SK-N-MC (cell line): Measurements from ENCODE around the gene DGKI.

Experiments used
- EZH2 ChIP-seq: fragments of 200-600 bp; sonication (generic); IDR thresholded peaks from one replicate; pipeline ENCODE4 v1.6.1; 2017; ENCODE audit warnings: antibody characterized with exemption
- FOXP2 ChIP-seq: optimal IDR thresholded peaks from 2 replicates; pipeline ENCODE3; 2011; ENCODE audit warnings: mild to moderate bottlenecking, moderate library complexity; ENCODE audit not compliant: insufficient read depth; ENCODE audit errors: extremely low read length, control extremely low read depth
- POLR2AphosphoS5 ChIP-seq: IDR thresholded peaks from 2 replicates; pipeline ENCODE4 v1.6.1; 2012; ENCODE audit warnings: mild to moderate bottlenecking, low read depth, low read length, borderline replicate concordance

DNA sequence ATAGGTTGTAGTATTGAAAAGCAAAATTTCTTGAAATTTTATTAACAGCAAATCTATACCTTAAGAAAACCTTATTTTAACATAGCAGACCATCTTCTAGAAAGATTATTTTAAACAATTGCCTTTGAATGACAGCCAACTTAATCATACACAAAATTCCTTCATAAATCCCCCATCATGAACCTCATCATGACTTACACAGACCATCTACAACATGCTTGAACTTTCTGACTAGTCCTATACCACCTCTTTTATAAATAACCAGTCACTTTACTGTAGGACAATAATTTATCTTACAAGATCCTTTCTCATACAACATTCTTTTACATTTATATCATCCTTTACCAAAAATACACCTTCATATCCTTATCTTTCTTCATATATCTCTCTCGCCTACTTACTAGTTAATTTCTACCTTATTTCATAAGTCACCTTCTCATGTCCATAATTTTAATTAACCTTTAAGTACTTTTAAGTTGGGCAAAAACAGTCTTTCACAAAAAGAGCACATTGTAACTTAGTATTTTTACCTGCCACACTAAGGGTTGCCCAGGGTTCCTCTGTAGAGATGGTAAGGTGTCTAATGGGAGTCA is 486.6 kb downstream of the DGKI start:
- TF ChIP-seq POLR2AphosphoS5, result no peak
- no peak for TF ChIP-seq EZH2
- TF ChIP-seq FOXP2, result no peak
